Caco-2 (cell line): Measurements from ENCODE around the gene OR1I1. TPM values are rescaled to one million over a fixed set of nuclear protein-coding genes. Genes with fewer than 3 reads are reported as not detected.

Experiments used
- BruUV-seq: library from RNA; stranded (reverse); fragments of 400-500 nt; replicated peaks from 2 replicates; lab custom pipeline; 2021; lab: Mats Ljungman, UMichigan
- CTCF ChIA-PET: fragments of 300-600 bp; sonication (Branson Sonifier 250); formaldehyde crosslinking; loops from one replicate; lab custom pipeline; 2022; ENCODE audit warnings: antibody characterized with exemption; lab: Charles Lee
- POLR2A ChIA-PET: fragments of 300-600 bp; sonication (Branson Sonifier 250); formaldehyde crosslinking; loops from one replicate; lab custom pipeline; 2022; ENCODE audit warnings: antibody characterized with exemption; lab: Charles Lee
- DNase-seq, 2 experiments: peaks; one replicate each; pipeline versions ENCODE4 v3.0.0 to v3.0.0-alpha.2; 2020 to 2022
- H3K27me3 ChIP-seq: replicated peaks from 2 replicates; pipeline ENCODE4 v1.6.0; 2011; ENCODE audit warnings: low read length; ENCODE audit not compliant: control insufficient read depth, insufficient read depth
- H3K36me3 ChIP-seq: 2 replicates; pipeline ENCODE4 v1.5.1; 2011; ENCODE audit warnings: low read length; ENCODE audit not compliant: control insufficient read depth, insufficient read depth
- H3K4me1 ChIP-seq: fragments of 250-450 bp; sonication (Bioruptor Pico); 2 replicates; pipeline ENCODE4 v1.5.1; 2020; ENCODE audit warnings: mild to moderate bottlenecking
- H3K4me3 ChIP-seq: 2 replicates; pipeline ENCODE4 v1.5.1; 2011; ENCODE audit warnings: low read depth, mild to moderate bottlenecking, control low read depth, low read length
- H3K9me3 ChIP-seq: fragments of 250-450 bp; sonication (Bioruptor Pico); 2 replicates; pipeline ENCODE4 v1.5.1; 2020; ENCODE audit warnings: mild to moderate bottlenecking, moderate library complexity
- H3K27ac Mint-ChIP-seq: one replicate; pipeline ENCODE4 v1.8.0; 2022; ENCODE audit warnings: mixed read lengths; ENCODE audit not compliant: unreplicated experiment
- H3K27me3 Mint-ChIP-seq: one replicate; pipeline ENCODE4 v1.8.0; 2022; ENCODE audit warnings: mixed read lengths; ENCODE audit not compliant: insufficient read depth, unreplicated experiment
- H3K36me3 Mint-ChIP-seq: one replicate; pipeline ENCODE4 v1.8.0; 2022; ENCODE audit warnings: mild to moderate bottlenecking, mixed read lengths; ENCODE audit not compliant: insufficient read depth, unreplicated experiment
- H3K4me1 Mint-ChIP-seq: one replicate; pipeline ENCODE4 v1.8.0; 2022; ENCODE audit warnings: low read depth, mixed read lengths; ENCODE audit not compliant: unreplicated experiment
- H3K4me3 Mint-ChIP-seq: one replicate; pipeline ENCODE4 v1.8.0; 2022; ENCODE audit warnings: mild to moderate bottlenecking, moderate library complexity, mixed read lengths; ENCODE audit not compliant: unreplicated experiment
- H3K9me3 Mint-ChIP-seq: one replicate; pipeline ENCODE4 v1.8.0; 2022; ENCODE audit warnings: mixed read lengths; ENCODE audit not compliant: unreplicated experiment
- intact Hi-C: fragments of 100-400 bp; cut with micrococcal nuclease; formaldehyde crosslinking; loops from one replicate; pipeline ENCODE4 v1.10.0; 2022; ENCODE audit not compliant: unreplicated experiment
- total RNA-seq: library from RNA; stranded (reverse); gene quantifications from 2 replicates; pipeline ENCODE4 v1.2.3, GENCODE V29; 2022
- TF ChIP-seq, protein P1 (sequence below), 2 experiments: fragments of 200-600 bp in 1 of 2; IDR thresholded peaks; 1 replicate in 1 of 2; 2 replicates in 1 of 2; pipeline versions ENCODE4 v1.5.1 to v1.8.0; 2011 to 2022; ENCODE audit warnings: antibody characterized with exemption in 1 of 2, control low read depth in 1 of 2, inconsistent platforms in 1 of 2, low read depth in 1 of 2, low read length in 1 of 2, mild to moderate bottlenecking in 1 of 2, moderate library complexity in 1 of 2; ENCODE audit not compliant: insufficient read depth in 1 of 2, severe bottlenecking in 1 of 2, unreplicated experiment in 1 of 2

OR1I1 gene
- total RNA-seq, 1 experiment from 2014 or later, result not detected

DNA sequence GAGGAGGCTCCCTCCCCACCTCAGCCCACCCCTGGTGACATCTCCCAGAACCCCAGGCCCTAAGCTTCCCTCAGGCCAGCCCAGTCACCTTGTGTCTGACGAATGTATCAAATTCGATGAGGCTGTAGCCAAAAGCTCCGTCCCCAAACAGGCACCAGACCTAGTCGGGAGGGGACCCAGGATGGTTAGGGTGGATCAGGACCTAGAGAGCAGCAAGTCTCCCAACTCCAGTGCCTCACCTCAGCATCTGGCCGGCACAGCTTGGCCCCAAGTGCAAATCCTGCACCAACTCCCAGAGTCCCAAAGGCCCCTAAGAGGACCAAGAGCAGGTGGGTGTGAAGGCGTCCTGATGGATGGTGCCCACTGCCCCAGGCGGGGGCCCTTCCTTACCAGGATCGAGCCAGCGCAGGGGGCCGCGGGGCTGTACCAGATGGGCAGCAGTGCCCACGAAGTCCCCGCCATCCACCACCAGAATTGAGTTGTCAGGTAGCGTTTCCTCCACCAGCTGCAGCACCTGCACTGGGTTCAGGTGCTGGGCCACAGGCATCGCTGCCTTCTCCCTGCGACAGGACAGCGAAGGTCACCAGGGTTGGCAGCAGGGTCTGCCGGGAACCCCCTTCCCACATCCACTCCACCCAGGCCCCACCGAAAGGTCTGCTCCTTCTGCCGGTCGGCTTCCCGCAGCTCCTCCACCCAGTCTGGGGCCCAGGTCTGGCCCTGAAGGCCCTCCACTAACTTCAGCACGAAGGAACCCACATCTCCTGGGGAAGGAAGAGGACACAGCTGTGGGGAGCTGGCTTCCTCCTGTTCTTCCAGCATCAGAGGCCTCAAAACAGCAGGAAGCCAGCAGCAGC, 34.0 kb downstream of the OR1I1 start:
- Histone ChIP-seq H3K27me3 (no peaks in the 10 kb centered on the region), H3K4me3 (no peak overlapping the region), H3K4me1 (0 out of 2 replicates have a peak, but pooled peaks cover 3% of the 10 kb centered on the region), H3K36me3 (peaks cover 5% of the 10 kb centered on the region), H3K9me3 (no peaks in the 10 kb centered on the region)
- peaks cover 65% of the 10 kb centered on the region for H3K36me3 Mint-ChIP-seq
- H3K9me3 Mint-ChIP-seq, result no peaks in the 10 kb centered on the region
- CTCF ChIA-PET, result no interaction called here
- peaks cover under 1% of the 10 kb centered on the region for H3K4me1 Mint-ChIP-seq
- BruUV-seq, result no TSS peak
- no peak overlapping the region for H3K27ac Mint-ChIP-seq
- no peak overlapping the region for H3K4me3 Mint-ChIP-seq
- no peak for DNase-seq
- POLR2A ChIA-PET, result no interaction called here
- TF ChIP-seq, protein P1, sequence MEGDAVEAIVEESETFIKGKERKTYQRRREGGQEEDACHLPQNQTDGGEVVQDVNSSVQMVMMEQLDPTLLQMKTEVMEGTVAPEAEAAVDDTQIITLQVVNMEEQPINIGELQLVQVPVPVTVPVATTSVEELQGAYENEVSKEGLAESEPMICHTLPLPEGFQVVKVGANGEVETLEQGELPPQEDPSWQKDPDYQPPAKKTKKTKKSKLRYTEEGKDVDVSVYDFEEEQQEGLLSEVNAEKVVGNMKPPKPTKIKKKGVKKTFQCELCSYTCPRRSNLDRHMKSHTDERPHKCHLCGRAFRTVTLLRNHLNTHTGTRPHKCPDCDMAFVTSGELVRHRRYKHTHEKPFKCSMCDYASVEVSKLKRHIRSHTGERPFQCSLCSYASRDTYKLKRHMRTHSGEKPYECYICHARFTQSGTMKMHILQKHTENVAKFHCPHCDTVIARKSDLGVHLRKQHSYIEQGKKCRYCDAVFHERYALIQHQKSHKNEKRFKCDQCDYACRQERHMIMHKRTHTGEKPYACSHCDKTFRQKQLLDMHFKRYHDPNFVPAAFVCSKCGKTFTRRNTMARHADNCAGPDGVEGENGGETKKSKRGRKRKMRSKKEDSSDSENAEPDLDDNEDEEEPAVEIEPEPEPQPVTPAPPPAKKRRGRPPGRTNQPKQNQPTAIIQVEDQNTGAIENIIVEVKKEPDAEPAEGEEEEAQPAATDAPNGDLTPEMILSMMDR (IDR thresholded peaks at IDR 0.05; ENCODE audit: insufficient read depth in 1 of 2, low read depth in 1 of 2, low read length in 1 of 2, severe bottlenecking in 1 of 2, unreplicated experiment in 1 of 2), result no peak
- intact Hi-C loops, result no loop called here
- no peaks in the 10 kb centered on the region for H3K27me3 Mint-ChIP-seq

DNA sequence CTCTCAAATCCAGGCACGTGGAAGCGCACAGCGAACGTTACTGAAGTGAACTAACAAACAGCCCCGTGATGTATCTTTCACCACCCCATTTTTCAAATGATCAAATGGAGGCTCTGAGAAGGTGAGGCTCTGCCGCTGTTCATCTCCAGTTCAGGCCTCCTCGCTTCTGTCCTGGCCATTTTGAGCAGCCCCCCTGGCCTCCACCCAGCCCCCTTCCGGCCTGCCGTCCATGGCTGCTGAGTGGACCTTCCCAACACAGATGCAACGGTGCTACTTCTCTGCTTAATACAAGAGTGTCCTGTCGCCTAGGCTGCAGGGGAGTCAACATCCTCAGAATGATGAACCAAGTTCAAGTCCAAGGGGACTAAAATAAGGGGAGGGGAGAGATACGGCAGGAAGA, 34.8 kb downstream of the OR1I1 start:
- H3K4me3 ChIP-seq, result no peak overlapping the region
- DNase-seq, result no peak
- ChIA-PET CTCF (no interaction called here), POLR2A (no interaction called here)
- no peaks in the 10 kb centered on the region for H3K9me3 Mint-ChIP-seq
- intact Hi-C loops, result no loop called here
- 0 out of 2 replicates have a peak, but pooled peaks cover 6% of the 10 kb centered on the region for H3K4me1 ChIP-seq
- no peaks in the 10 kb centered on the region for H3K27me3 Mint-ChIP-seq
- H3K36me3 Mint-ChIP-seq, result peaks cover 73% of the 10 kb centered on the region
- H3K36me3 ChIP-seq, result peaks cover 5% of the 10 kb centered on the region
- no peaks in the 10 kb centered on the region for H3K27me3 ChIP-seq
- no peak overlapping the region for H3K27ac Mint-ChIP-seq
- H3K4me3 Mint-ChIP-seq, result no peak overlapping the region
- TF ChIP-seq, protein P1 (IDR thresholded peaks at IDR 0.05; ENCODE audit: insufficient read depth in 1 of 2, low read depth in 1 of 2, low read length in 1 of 2, severe bottlenecking in 1 of 2, unreplicated experiment in 1 of 2), result no peak
- no peaks in the 10 kb centered on the region for H3K9me3 ChIP-seq
- H3K4me1 Mint-ChIP-seq, result peaks cover 6% of the 10 kb centered on the region
- BruUV-seq, result no TSS peak

DNA sequence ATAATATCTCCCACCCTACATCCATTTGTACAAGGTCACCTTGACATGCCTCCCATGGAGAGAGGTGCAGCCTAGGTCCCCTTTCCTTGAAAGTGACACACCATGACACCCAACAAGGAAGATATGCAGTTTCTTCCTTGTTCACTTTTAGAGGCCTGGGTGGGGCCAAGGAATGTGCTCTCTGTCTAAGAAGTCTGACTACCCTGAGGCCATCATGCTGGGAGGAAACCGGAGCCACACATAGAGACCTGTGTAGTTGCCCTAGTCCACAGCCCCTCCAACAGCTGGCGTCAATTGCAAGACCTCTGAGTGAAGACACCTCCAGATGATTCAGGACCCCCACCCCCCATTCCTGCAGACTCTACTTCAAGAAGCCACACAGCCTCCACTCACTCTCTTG, 36.2 kb downstream of the OR1I1 start:
- Mint-ChIP-seq H3K36me3 (peaks cover 65% of the 10 kb centered on the region), H3K4me1 (peaks cover 6% of the 10 kb centered on the region), H3K9me3 (no peaks in the 10 kb centered on the region), H3K4me3 (no peak overlapping the region), H3K27ac (no peak overlapping the region), H3K27me3 (no peaks in the 10 kb centered on the region)
- POLR2A ChIA-PET, result no interaction called here
- peaks cover 5% of the 10 kb centered on the region for H3K36me3 ChIP-seq
- no peaks in the 10 kb centered on the region for H3K9me3 ChIP-seq
- H3K4me1 ChIP-seq, result 0 out of 2 replicates have a peak, but pooled peaks cover 6% of the 10 kb centered on the region
- CTCF ChIA-PET, result no interaction called here
- no peak overlapping the region for H3K4me3 ChIP-seq
- BruUV-seq, result no TSS peak
- intact Hi-C loops, result no loop called here
- TF ChIP-seq, protein P1 (IDR thresholded peaks at IDR 0.05; ENCODE audit: insufficient read depth in 1 of 2, low read depth in 1 of 2, low read length in 1 of 2, severe bottlenecking in 1 of 2, unreplicated experiment in 1 of 2), result no peak
- DNase-seq, result no peak
- no peaks in the 10 kb centered on the region for H3K27me3 ChIP-seq
